ENCODE results near the gene PALM3. TPM values are rescaled to one million over a fixed set of nuclear protein-coding genes. Genes with fewer than 3 reads are reported as not detected.
"Not testable (repeated sequence)": the region's sequence is repeated elsewhere in the genome, so short reads cannot be mapped to it uniquely, and the experiment has no call there.

PALM3 gene
- total and polyA plus RNA-seq, 2 experiments from 2014 or later, result 16.6 to 45.8 TPM

- H3K9me2 ChIP-seq (ENCODE audit: insufficient read depth); H3K36me3 ChIP-seq (ENCODE audit: insufficient read depth); H3K27me3 Mint-ChIP-seq (ENCODE audit: insufficient read depth, low read depth, poor library complexity); ATAC-seq; H3K27me3 ChIP-seq (ENCODE audit: insufficient read depth); DNase-seq (ENCODE audit: low spot score); H3K4me1 Mint-ChIP-seq; H3F3A ChIP-seq (replicated peaks; ENCODE audit: low read depth); H3K79me2 ChIP-seq (replicated peaks; ENCODE audit: insufficient read depth); H4K20me1 ChIP-seq (replicated peaks; ENCODE audit: insufficient read depth); H3K4me1 ChIP-seq (ENCODE audit: insufficient read depth); H2AFZ ChIP-seq; H3K4me3 ChIP-seq; H3K36me3 Mint-ChIP-seq (ENCODE audit: low read depth); H3K4me3 Mint-ChIP-seq; H3K27ac ChIP-seq (ENCODE audit: low read depth); H3K9me3 Mint-ChIP-seq; H3K27ac Mint-ChIP-seq; H3K4me2 ChIP-seq: not testable (repeated sequence)
Observed at GRCh38 chr19:14019739-14020138, 42.1 kb downstream of the PALM3 start.

GRCh38 chr19:14019100-14019499 is 42.8 kb downstream of the PALM3 start:
- Histone ChIP-seq H3K9me2 (ENCODE audit: insufficient read depth) (no peaks in the 10 kb centered on the region), H3F3A (replicated peaks; ENCODE audit: low read depth) (0 out of 2 replicates have a peak, but pooled peaks cover 6% of the 10 kb centered on the region), H2AFZ (no peak overlapping the region), H3K79me2 (replicated peaks; ENCODE audit: insufficient read depth) (no peaks in the 10 kb centered on the region), H3K36me3 (ENCODE audit: insufficient read depth) (no peaks in the 10 kb centered on the region), H3K4me3 (no peak overlapping the region), H3K4me2 (no peak overlapping the region), H3K4me1 (ENCODE audit: insufficient read depth) (no peaks in the 10 kb centered on the region), H3K27ac (ENCODE audit: low read depth) (no peak overlapping the region), H4K20me1 (replicated peaks; ENCODE audit: insufficient read depth) (no peaks in the 10 kb centered on the region), H3K27me3 (ENCODE audit: insufficient read depth) (no peaks in the 10 kb centered on the region)
- H3K36me3 Mint-ChIP-seq (ENCODE audit: low read depth), result no peaks in the 10 kb centered on the region
- H3K4me1 Mint-ChIP-seq, result peaks cover 4% of the 10 kb centered on the region; the same call in 2 of the 3 replicates
- DNase-seq (ENCODE audit: low spot score), result no peak
- H3K27me3 Mint-ChIP-seq (ENCODE audit: insufficient read depth, low read depth, poor library complexity), result peaks cover 5% of the 10 kb centered on the region
- no peak overlapping the region for H3K27ac Mint-ChIP-seq
- H3K9me3 Mint-ChIP-seq, result no peaks in the 10 kb centered on the region
- H3K4me3 Mint-ChIP-seq, result no peak overlapping the region
- TF ChIP-seq ETS1 (IDR thresholded peaks at IDR 0.05) (no peak), ZNF114 (CRISPR knock-in tag; IDR thresholded peaks at IDR 0.05) (no peak), STAT1 (IDR thresholded peaks at IDR 0.05; ENCODE audit: unreplicated experiment) (no peak), REST (IDR thresholded peaks at IDR 0.05; ENCODE audit: unreplicated experiment) (no peak)
- no peak for ATAC-seq

- Histone ChIP-seq H3K27me3 (ENCODE audit: insufficient read depth) (no peaks in the 10 kb centered on the region), H3K9me2 (ENCODE audit: insufficient read depth) (no peaks in the 10 kb centered on the region), H3K4me3 (no peak overlapping the region), H3K27ac (ENCODE audit: low read depth) (no peak overlapping the region), H2AFZ (0 out of 2 replicates have a peak overlapping the region, but pooled peaks have one; percentile 47), H3K4me2 (no peak overlapping the region), H3K36me3 (ENCODE audit: insufficient read depth) (no peaks in the 10 kb centered on the region), H3F3A (replicated peaks; ENCODE audit: low read depth) (no peaks in the 10 kb centered on the region), H3K4me1 (ENCODE audit: insufficient read depth) (no peaks in the 10 kb centered on the region), H4K20me1 (replicated peaks; ENCODE audit: insufficient read depth) (no peaks in the 10 kb centered on the region), H3K79me2 (replicated peaks; ENCODE audit: insufficient read depth) (no peaks in the 10 kb centered on the region)
- Mint-ChIP-seq H3K9me3 (no peaks in the 10 kb centered on the region; the same call in 2 of the 3 replicates), H3K27ac (no peak overlapping the region), H3K27me3 (ENCODE audit: insufficient read depth, low read depth, poor library complexity) (peaks cover 2% of the 10 kb centered on the region), H3K4me3 (no peak overlapping the region), H3K36me3 (ENCODE audit: low read depth) (no peaks in the 10 kb centered on the region), H3K4me1 (no peaks in the 10 kb centered on the region)
- no peak for DNase-seq (ENCODE audit: low spot score)
- ATAC-seq, result no peak
- TF ChIP-seq CREB1 (CRISPR knock-in tag; IDR thresholded peaks at IDR 0.05; ENCODE audit: low read depth), result no peak
- no peak for TF ChIP-seq ZNF114 (CRISPR knock-in tag; IDR thresholded peaks at IDR 0.05)
- TF ChIP-seq NANOG (IDR thresholded peaks at IDR 0.05; ENCODE audit: borderline replicate concordance), result no peak
- TF ChIP-seq REST (IDR thresholded peaks at IDR 0.05; ENCODE audit: unreplicated experiment), result no peak
Observed at GRCh38 chr19:14015524-14016035, 46.3 kb downstream of the PALM3 start.

Data from GM23338 (cell line).